H9 (cell line): Measurements from ENCODE around the gene KRTAP9-3. TPM values are rescaled to one million over a fixed set of nuclear protein-coding genes. Genes with fewer than 3 reads are reported as not detected.
"Not testable (repeated sequence)": the region's sequence is repeated elsewhere in the genome, so short reads cannot be mapped to it uniquely, and the experiment has no call there.

ENCODE experiments used
- DNase-seq: peaks from one replicate; pipeline ENCODE4 v3.0.0-alpha.2; 2017
- H2AFZ ChIP-seq: one replicate; pipeline ENCODE4 v1.6.1; 2013; ENCODE audit warnings: mild to moderate bottlenecking, low read length, control low read depth, moderate library complexity
- H2AK5ac ChIP-seq: 2 replicates; pipeline ENCODE4 v1.6.1; 2013; ENCODE audit warnings: low read length, control low read depth, mixed read lengths; ENCODE audit not compliant: insufficient read length
- H2BK120ac ChIP-seq: one replicate; pipeline ENCODE4 v1.6.1; 2013; ENCODE audit warnings: low read depth, mild to moderate bottlenecking, low read length, control low read depth, inconsistent platforms; ENCODE audit not compliant: poor library complexity, severe bottlenecking
- H2BK12ac ChIP-seq: 2 replicates; pipeline ENCODE4 v1.6.1; 2013; ENCODE audit warnings: low read length, control low read depth, mixed read lengths, low read depth; ENCODE audit not compliant: insufficient read length
- H2BK15ac ChIP-seq: 2 replicates; pipeline ENCODE4 v1.6.1; 2013; ENCODE audit warnings: low read depth, low read length, control low read depth
- H2BK20ac ChIP-seq: one replicate; pipeline ENCODE4 v1.6.1; 2013; ENCODE audit warnings: low read depth, mild to moderate bottlenecking, low read length, control low read depth, inconsistent platforms; ENCODE audit not compliant: poor library complexity, severe bottlenecking
- H2BK5ac ChIP-seq: 2 replicates; pipeline ENCODE4 v1.6.1; 2013; ENCODE audit warnings: low read length, control low read depth, mixed read lengths; ENCODE audit not compliant: insufficient read length
- H3K14ac ChIP-seq: 2 replicates; pipeline ENCODE4 v1.6.1; 2013; ENCODE audit warnings: low read length, control low read depth; ENCODE audit not compliant: insufficient read depth
- H3K18ac ChIP-seq: 2 replicates; pipeline ENCODE4 v1.6.1; 2013; ENCODE audit warnings: low read depth, mild to moderate bottlenecking, mixed read lengths, low read length, control low read depth; ENCODE audit not compliant: insufficient read length
- H3K23ac ChIP-seq: 2 replicates; pipeline ENCODE4 v1.6.1; 2013; ENCODE audit warnings: low read length, control low read depth, mixed read lengths, low read depth; ENCODE audit not compliant: insufficient read length
- H3K23me2 ChIP-seq: 2 replicates; pipeline ENCODE4 v1.6.1; 2013; ENCODE audit warnings: low read depth, mild to moderate bottlenecking, mixed read lengths, low read length, control low read depth; ENCODE audit not compliant: insufficient read length, poor library complexity, severe bottlenecking
- H3K27ac ChIP-seq: 2 replicates; pipeline ENCODE4 v1.5.1; 2013; ENCODE audit warnings: low read length, control low read depth, mixed read lengths, low read depth; ENCODE audit not compliant: insufficient read length
- H3K27me3 ChIP-seq: 2 replicates; pipeline ENCODE4 v1.6.1; 2013; ENCODE audit warnings: low read length, control low read depth, inconsistent platforms; ENCODE audit not compliant: insufficient read depth
- H3K4ac ChIP-seq: 2 replicates; pipeline ENCODE4 v1.6.1; 2013; ENCODE audit warnings: low read depth, mild to moderate bottlenecking, control low read depth, inconsistent platforms, low read length, moderate library complexity
- H3K4me1 ChIP-seq: 2 replicates; pipeline ENCODE4 v1.6.1; 2013; ENCODE audit warnings: low read length, control low read depth, inconsistent platforms; ENCODE audit not compliant: insufficient read depth
- H3K4me2 ChIP-seq: 2 replicates; pipeline ENCODE4 v1.6.1; 2013; ENCODE audit warnings: low read length, control low read depth, mixed read lengths; ENCODE audit not compliant: insufficient read length, insufficient read depth
- H3K56ac ChIP-seq: 2 replicates; pipeline ENCODE4 v1.6.1; 2013; ENCODE audit warnings: low read depth, mild to moderate bottlenecking, mixed read lengths, low read length, control low read depth; ENCODE audit not compliant: insufficient read length
- H3K79me1 ChIP-seq: 2 replicates; pipeline ENCODE4 v1.6.1; 2013; ENCODE audit warnings: low read depth, mild to moderate bottlenecking, moderate library complexity, low read length, control low read depth, inconsistent platforms; ENCODE audit not compliant: insufficient read depth, poor library complexity, severe bottlenecking
- H3K79me2 ChIP-seq: 2 replicates; pipeline ENCODE4 v1.6.1; 2013; ENCODE audit warnings: low read length, control low read depth, inconsistent platforms; ENCODE audit not compliant: insufficient read depth
- H3K9ac ChIP-seq: 2 replicates; pipeline ENCODE4 v1.6.1; 2013; ENCODE audit warnings: low read length, control low read depth, mixed read lengths; ENCODE audit not compliant: insufficient read length; ENCODE audit errors: extremely low read depth
- H3K9me3 ChIP-seq: one replicate; pipeline ENCODE4 v1.6.1; 2013; ENCODE audit warnings: low read depth, low read length, inconsistent platforms; ENCODE audit not compliant: control insufficient read depth
- H3T11ph ChIP-seq: one replicate; pipeline ENCODE4 v1.6.1; 2013; ENCODE audit warnings: mild to moderate bottlenecking, low read length, control low read depth, inconsistent platforms
- H4K20me1 ChIP-seq: one replicate; pipeline ENCODE4 v1.6.1; 2013; ENCODE audit not compliant: control insufficient read depth, insufficient read length, insufficient read depth
- H4K5ac ChIP-seq: 2 replicates; pipeline ENCODE4 v1.6.1; 2013; ENCODE audit warnings: low read depth, mild to moderate bottlenecking, mixed read lengths, low read length, control low read depth; ENCODE audit not compliant: insufficient read length
- H4K8ac ChIP-seq: replicated peaks from 2 replicates; pipeline ENCODE4 v1.6.1; 2013; ENCODE audit warnings: low read length, control low read depth, mixed read lengths, low read depth; ENCODE audit not compliant: insufficient read length
- H4K91ac ChIP-seq: 2 replicates; pipeline ENCODE4 v1.6.1; 2013; ENCODE audit warnings: low read depth, mild to moderate bottlenecking, moderate library complexity, mixed read lengths, low read length, control low read depth; ENCODE audit not compliant: insufficient read length
- H3K27ac Mint-ChIP-seq, 3 experiments: 2 replicates in 2 of 3; 3 replicates in 1 of 3; pipeline ENCODE4 v1.8.0; 2020 to 2021; ENCODE audit warnings: mixed read lengths in 3 of 3, mild to moderate bottlenecking in 1 of 3, moderate library complexity in 1 of 3
- H3K27me3 Mint-ChIP-seq: 2 replicates; pipeline ENCODE4 v1.8.0; 2021; ENCODE audit warnings: low read depth, mild to moderate bottlenecking, moderate library complexity, mixed read lengths
- H3K36me3 Mint-ChIP-seq, 3 experiments: 2 replicates in 2 of 3; 3 replicates in 1 of 3; pipeline ENCODE4 v1.8.0; 2020 to 2021; ENCODE audit warnings: low read depth in 3 of 3, mixed read lengths in 3 of 3; ENCODE audit not compliant: insufficient read depth in 1 of 3
- H3K4me1 Mint-ChIP-seq, 2 experiments: 2 replicates each; pipeline ENCODE4 v1.8.0; 2020; ENCODE audit warnings: mixed read lengths in 2 of 2
- H3K4me3 Mint-ChIP-seq, 2 experiments: 2 replicates in 1 of 2; 3 replicates in 1 of 2; pipeline ENCODE4 v1.8.0; 2020 to 2021; ENCODE audit warnings: mild to moderate bottlenecking in 2 of 2, mixed read lengths in 2 of 2, moderate library complexity in 1 of 2
- H3K9me3 Mint-ChIP-seq, 2 experiments: 2 replicates in 1 of 2; 3 replicates in 1 of 2; pipeline ENCODE4 v1.8.0; 2020; ENCODE audit warnings: mild to moderate bottlenecking in 2 of 2, mixed read lengths in 2 of 2, moderate library complexity in 1 of 2
- CTCF ChIP-seq: fragments of 200-600 bp; sonication (generic); conservative IDR thresholded peaks from 3 replicates; pipeline ENCODE4 v1.8.0; 2021; ENCODE audit warnings: antibody characterized with exemption, mild to moderate bottlenecking
- whole genome bisulfite sequencing: extraction: QIAGEN DNeasy Blood & Tissue Kit; methylation state at CpG from one replicate; pipeline ENCODE4 v1.1.7; 2013; ENCODE audit warnings: missing lambda C conversion rate, low lambda C conversion rate, mixed read lengths; ENCODE audit not compliant: insufficient read length; ENCODE audit errors: extremely low coverage; 5-methylcytosine and 5-hydroxymethylcytosine counted together
- total RNA-seq: library from RNA; stranded (reverse); gene quantifications from 2 replicates; pipeline ENCODE4 v1.2.1, GENCODE V29; 2021

KRTAP9-3 gene
- total RNA-seq, 1 experiment from 2014 or later: not detected

DNA sequence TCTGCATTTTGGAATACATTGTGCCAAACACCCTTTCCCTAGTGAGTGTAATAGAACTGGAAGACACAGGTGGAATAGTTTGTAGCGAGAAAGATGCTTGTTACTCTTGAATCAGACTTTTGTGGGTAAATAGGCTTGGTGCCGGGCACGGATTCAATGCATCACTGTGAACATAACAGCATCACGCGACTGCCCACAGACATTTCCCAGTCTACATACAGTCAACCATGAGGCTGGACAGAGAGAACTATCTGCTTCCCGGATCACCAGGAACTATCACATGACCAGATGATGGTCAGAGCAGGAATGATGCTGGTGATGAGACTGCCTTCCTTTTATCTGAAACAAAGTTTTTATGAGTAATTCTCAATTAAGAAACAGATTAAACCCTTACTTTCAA, 6.2 kb upstream of the KRTAP9-3 start:
- Histone ChIP-seq H2AK5ac (no peak overlapping the region), H2BK15ac (no peak overlapping the region), H3K4me2 (no peak overlapping the region), H3K9me3 (no peaks in the 10 kb centered on the region), H3K23ac (no peak overlapping the region), H3T11ph (no peak overlapping the region), H2BK5ac (no peak overlapping the region), H4K91ac (no peak overlapping the region), H3K27me3 (no peaks in the 10 kb centered on the region), H3K23me2 (no peaks in the 10 kb centered on the region), H3K4me1 (no peaks in the 10 kb centered on the region), H2BK20ac (no peak overlapping the region), H4K20me1 (no peaks in the 10 kb centered on the region), H3K27ac (no peak overlapping the region), H2AFZ (no peak overlapping the region), H2BK120ac (no peak overlapping the region), H3K79me2 (no peaks in the 10 kb centered on the region), H4K8ac (no peak overlapping the region), H3K14ac (no peak overlapping the region), H2BK12ac (no peak overlapping the region), H4K5ac (no peak overlapping the region), H3K4ac (no peak overlapping the region), H3K18ac (no peak overlapping the region), H3K79me1 (no peaks in the 10 kb centered on the region), H3K9ac (no peak overlapping the region), H3K56ac (no peak overlapping the region)
- H3K4me1 Mint-ChIP-seq: 0 out of 4 replicates have a peak, but pooled peaks cover 0 to 2% of the 10 kb centered on the region in 2 experiments
- H3K9me3 Mint-ChIP-seq: no peaks in the 10 kb centered on the region; a peak in 1 of 5 replicates
- H3K4me3 Mint-ChIP-seq: no peak overlapping the region
- no peak overlapping the region for H3K27ac Mint-ChIP-seq
- H3K36me3 Mint-ChIP-seq: no peaks in the 10 kb centered on the region
- H3K27me3 Mint-ChIP-seq: no peaks in the 10 kb centered on the region; the same call in 1 of the 2 replicates
- no CpG with 5 or more reads among the region's 6 CpGs for WGBS
- no peak for DNase-seq
- TF ChIP-seq CTCF: no peak

DNA sequence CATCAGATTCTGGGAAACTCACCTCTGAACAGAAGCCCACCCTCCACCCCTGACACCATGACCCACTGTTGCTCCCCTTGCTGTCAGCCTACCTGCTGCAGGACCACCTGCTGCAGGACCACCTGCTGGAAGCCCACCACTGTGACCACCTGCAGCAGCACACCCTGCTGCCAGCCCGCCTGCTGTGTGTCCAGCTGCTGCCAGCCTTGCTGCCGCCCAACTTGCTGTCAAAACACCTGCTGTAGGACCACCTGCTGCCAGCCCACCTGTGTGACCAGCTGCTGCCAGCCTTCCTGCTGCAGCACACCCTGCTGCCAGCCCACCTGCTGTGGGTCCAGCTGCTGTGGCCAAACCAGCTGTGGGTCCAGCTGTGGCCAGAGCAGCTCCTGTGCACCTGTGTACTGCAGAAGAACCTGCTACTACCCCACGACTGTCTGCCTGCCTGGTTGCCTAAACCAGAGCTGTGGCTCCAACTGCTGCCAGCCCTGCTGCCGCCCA, 5.6 kb upstream of the KRTAP9-3 start, which contains the start of gene KRTAP9-2:
Gene KRTAP9-2 (plus strand): TSS at position 51 of the 498 bp plus-strand sequence. CDS start 7 bp downstream, at position 58.
- H2BK12ac ChIP-seq, H3K56ac ChIP-seq, H3K23ac ChIP-seq, H3K36me3 Mint-ChIP-seq, H3K4ac ChIP-seq, H3K18ac ChIP-seq, H4K20me1 ChIP-seq, H3K79me1 ChIP-seq, H4K8ac ChIP-seq, H3K23me2 ChIP-seq, H3K4me3 Mint-ChIP-seq, H3K79me2 ChIP-seq, H3K4me2 ChIP-seq, H2BK15ac ChIP-seq, H3T11ph ChIP-seq, H3K9me3 Mint-ChIP-seq, H3K27ac Mint-ChIP-seq, H2BK5ac ChIP-seq, H3K4me1 ChIP-seq, H2BK20ac ChIP-seq, DNase-seq, H2AFZ ChIP-seq, H4K91ac ChIP-seq, H2BK120ac ChIP-seq, H3K27me3 Mint-ChIP-seq, H3K27me3 ChIP-seq, H4K5ac ChIP-seq, H3K14ac ChIP-seq, H2AK5ac ChIP-seq, H3K9ac ChIP-seq, H3K27ac ChIP-seq, H3K4me1 Mint-ChIP-seq, H3K9me3 ChIP-seq: not testable (repeated sequence)
- no CpG with 5 or more reads among the region's 4 CpGs for WGBS
